GM12878 (cell line): ENCODE data around the gene IRF8. TPM values are rescaled to one million over a fixed set of nuclear protein-coding genes. Genes with fewer than 3 reads are reported as not detected.

Experiments
- ATAC-seq: fragments of 200-7000 bp; cut with Tn5 transposase; 3 replicates; pipeline ENCODE4 v1.9.1; 2020; ENCODE audit warnings: mild to moderate bottlenecking, moderate library complexity
- BruUV-seq: library from RNA; stranded (reverse); fragments of 400-500 nt; replicated peaks from 2 replicates; lab custom pipeline; 2021; lab: Mats Ljungman, UMichigan
- CTCF ChIA-PET: fragments of 300-600 bp; sonication (Branson Sonifier 250); formaldehyde crosslinking; extraction: SDS; loops from one replicate; lab custom pipeline; 2021; ENCODE audit warnings: inconsistent platforms; lab: Yijun Ruan, JAX
- POLR2A ChIA-PET: fragments of 350-600 bp; formaldehyde crosslinking; extraction: SDS; loops from one replicate; lab custom pipeline; 2021; ENCODE audit warnings: inconsistent platforms; lab: Charles Lee
- RAD21 ChIA-PET: fragments of 300-600 bp; sonication (Branson Sonifier 250); formaldehyde crosslinking; loops from one replicate; lab custom pipeline; 2023; ENCODE audit warnings: antibody characterized with exemption; ENCODE audit not compliant: unreplicated experiment; lab: Charles Lee
- SMC1A ChIA-PET: fragments of 300-600 bp; sonication (Branson Sonifier 250); formaldehyde crosslinking; loops from one replicate; lab custom pipeline; 2023; ENCODE audit not compliant: unreplicated experiment, uncharacterized antibody; lab: Charles Lee
- DNase-seq: peaks from one replicate; pipeline ENCODE4 v3.0.0-alpha.2; 2011; ENCODE audit warnings: low read depth, low spot score
- FAIRE-seq: peaks from 3 replicates; lab custom pipeline; 2011; peaks lifted over from hg19 to GRCh38; lab: Jason Lieb, UNC
- H2AFZ ChIP-seq: 2 replicates; pipeline ENCODE4 v1.6.0; 2011; ENCODE audit warnings: low read depth, low read length, control low read depth; ENCODE audit not compliant: control insufficient read depth
- H3K27ac ChIP-seq: 2 replicates; pipeline ENCODE4 v1.5.1; 2011; ENCODE audit warnings: control low read depth; ENCODE audit not compliant: control insufficient read depth, insufficient read depth
- H3K27me3 ChIP-seq, 2 experiments: replicated peaks in 1 of 2; 2 replicates each; pipeline versions ENCODE4 v1.6.0 to v1.6.1; 2011; ENCODE audit warnings: low read length in 1 of 2; ENCODE audit not compliant: control insufficient read depth in 2 of 2, insufficient read depth in 2 of 2
- H3K36me3 ChIP-seq, 2 experiments: 2 replicates each; pipeline ENCODE4 v1.5.1; 2011; ENCODE audit warnings: low read length in 1 of 2; ENCODE audit not compliant: control insufficient read depth in 2 of 2, insufficient read depth in 2 of 2
- H3K4me1 ChIP-seq: 2 replicates; pipeline ENCODE4 v1.6.1; 2011; ENCODE audit warnings: mild to moderate bottlenecking, low read length, moderate library complexity, mixed read lengths; ENCODE audit not compliant: control insufficient read depth, insufficient read depth
- H3K4me2 ChIP-seq: 2 replicates; pipeline ENCODE4 v1.6.0; 2011; ENCODE audit warnings: control low read depth; ENCODE audit not compliant: control insufficient read depth, insufficient read depth
- H3K4me3 ChIP-seq: fragments of 200-600 bp; sonication (generic); 2 replicates; pipeline ENCODE4 v1.5.1; 2016
- H3K79me2 ChIP-seq: 2 replicates; pipeline ENCODE4 v1.6.0; 2011; ENCODE audit warnings: low read length; ENCODE audit not compliant: control insufficient read depth, insufficient read depth
- H3K9ac ChIP-seq: 2 replicates; pipeline ENCODE4 v1.8.0; 2011; ENCODE audit warnings: low read length, control low read depth, mixed read lengths; ENCODE audit not compliant: control insufficient read depth, insufficient read depth
- H3K9me3 ChIP-seq: replicated peaks from 3 replicates; pipeline ENCODE4 v1.5.1; 2011; ENCODE audit warnings: mild to moderate bottlenecking, low read length; ENCODE audit not compliant: control insufficient read depth, insufficient read depth
- H4K20me1 ChIP-seq: 2 replicates; pipeline ENCODE4 v1.6.0; 2011; ENCODE audit not compliant: control insufficient read depth, insufficient read depth
- EED ChIP-seq: sonication (generic); IDR thresholded peaks from 2 replicates; pipeline ENCODE4 v1.6.1; 2016; ENCODE audit warnings: antibody characterized with exemption, low read depth
- EGR1 ChIP-seq, 2 experiments: IDR thresholded peaks; 1 replicate in 1 of 2; 2 replicates in 1 of 2; pipeline ENCODE4 v1.6.1; 2011 to 2012; ENCODE audit warnings: low read depth in 2 of 2, low read length in 2 of 2, borderline replicate concordance in 1 of 2, mild to moderate bottlenecking in 1 of 2, moderate library complexity in 1 of 2
- EP300 ChIP-seq, 2 experiments: fragments of 150-350 bp in 1 of 2; IDR thresholded peaks; 2 replicates each; pipeline ENCODE4 v1.6.1; 2011 to 2012; ENCODE audit warnings: low read depth in 2 of 2, low read length in 2 of 2, borderline replicate concordance in 1 of 2, improper control_type of control experiment in 1 of 2, inconsistent platforms in 1 of 2; ENCODE audit not compliant: control insufficient read depth in 1 of 2
- IKZF2 ChIP-seq, 2 experiments: fragments of 450-650 bp; IDR thresholded peaks; 2 replicates each; pipeline ENCODE4 v1.6.1; 2017; ENCODE audit warnings: mild to moderate bottlenecking in 2 of 2, moderate library complexity in 2 of 2
- WGBS: methylation state at CpG from one replicate; pipeline ENCODE4 v1.1.6; 2016; ENCODE audit warnings: low lambda C conversion rate; ENCODE audit not compliant: insufficient replicate concordance, insufficient coverage; ENCODE audit errors: missing lambda C conversion rate; 5-methylcytosine and 5-hydroxymethylcytosine counted together
- in situ Hi-C: fragments of 300-500 bp; cut with MboI; formaldehyde crosslinking; loops from 9 replicates; pipeline ENCODE4 v1.14.3; 2018; ENCODE audit warnings: mixed read lengths
- intact Hi-C: fragments of 100-400 bp; cut with micrococcal nuclease; formaldehyde crosslinking; loops from one replicate; pipeline ENCODE4 v1.14.2; 2022; ENCODE audit not compliant: unreplicated experiment
- polyA plus RNA-seq, 11 experiments: library from polyadenylated mRNA; depleted of rRNA in 4 of 11; unstranded in 6 of 11; stranded (reverse) in 5 of 11; fragments of >200 nt; fragmentation: Nextera tagmentation in 4 of 11; fragmentation: Illumina TruSeq in 1 of 11; extraction: Ambion mirVana in 4 of 11; extraction: Trizol in 1 of 11; gene quantifications; 1 replicate in 1 of 11; 2 replicates in 10 of 11; pipeline versions ENCODE4 v1.2.1 to v1.2.3, GENCODE V29; 2011 to 2016; ENCODE audit warnings: inconsistent platforms in 2 of 11, missing spikeins in 2 of 11, low read depth in 1 of 11
- total RNA-seq, 4 experiments: library from RNA; depleted of rRNA in 3 of 4; stranded (reverse); fragments of >200 nt in 3 of 4; fragmentation: Illumina TruSeq in 1 of 4; extraction: Trizol in 1 of 4; gene quantifications; 2 replicates each; pipeline versions ENCODE4 v1.2.1 to v1.2.3, GENCODE V29; 2013 to 2021

The IRF8 gene
- total and polyA plus RNA-seq, 10 of the 15 experiments (the other 5 are each of a cell fraction or from before 2014, with no cell fraction given), result 17.1 to 237 (median 172) TPM

DNA sequence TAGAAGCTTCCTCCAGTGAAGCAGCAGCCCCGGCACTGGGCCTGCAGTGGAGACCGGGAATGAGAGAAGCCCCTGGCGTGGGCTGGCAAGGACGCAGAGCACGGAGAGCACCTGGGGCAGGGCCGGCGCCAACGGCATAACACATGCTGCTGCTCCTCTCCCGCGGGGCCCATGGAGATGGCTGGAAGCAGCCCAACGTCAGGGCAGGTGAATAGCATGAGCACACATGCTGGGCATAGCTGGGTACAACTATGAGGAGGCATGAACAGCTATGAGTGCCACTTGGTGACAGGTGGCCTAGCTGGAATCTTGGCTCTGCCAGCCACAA, 46.4 kb downstream of the IRF8 start:
- DNase-seq (no peak), ATAC-seq (no peak; the same call in 2 of the 3 replicates), FAIRE-seq (no peak)
- BruUV-seq, result no TSS peak
- 3% methylated on average over 11 of the region's 11 CpGs for WGBS
- H3K4me2 ChIP-seq, result peak overlapping the region; percentile 98
- peak overlapping the region; percentile 95 for H3K27ac ChIP-seq
- in situ Hi-C loops, result no loop called here
- ChIA-PET RAD21 (interaction anchor here (1.0 to 5.4 kb wide), 7 partner anchors 10 to 49 kb away, joined by 3 to 36 read pairs (median 6); partner anchors contain the start of gene IRF8), SMC1A (interaction anchor here (0.9 to 5.0 kb wide), 11 partner anchors 10 to 124 kb away, joined by 3 to 45 read pairs (median 9); partner anchors contain the start of gene IRF8), CTCF (interaction anchor here (1.3 to 2.1 kb wide), 5 partner anchors 10 to 124 kb away, joined by 4 to 11 read pairs (median 4); partner anchors contain the start of gene IRF8), POLR2A (interaction anchor here (0.7 to 2.6 kb wide), 10 partner anchors 8 to 53 kb away, joined by 3 to 15 read pairs (median 4); partner anchors contain the start of gene IRF8)
- H3K9me3 ChIP-seq, result no peaks in the 10 kb centered on the region
- peak overlapping the region; percentile 44 for H2AFZ ChIP-seq
- TF ChIP-seq EED, result 0 out of 2 replicates have a peak, but pooled peaks have one; percentile 1
- no peak for TF ChIP-seq EP300 (IDR thresholded peaks at IDR 0.05; ENCODE audit: borderline replicate concordance in 1 of 2, control insufficient read depth in 1 of 2, low read depth in 2 of 2, low read length in 2 of 2)
- 0 out of 3 replicates have a peak, but pooled peaks of 1 of the 2 experiments have one; percentile 10 for TF ChIP-seq EGR1 (IDR thresholded peaks at IDR 0.05; ENCODE audit: borderline replicate concordance in 1 of 2, low read depth in 2 of 2, low read length in 2 of 2)
- TF ChIP-seq IKZF2 (IDR thresholded peaks at IDR 0.05), result 0 out of 4 replicates have a peak, but pooled peaks of 1 of the 2 experiments have one; percentile 5
- peaks cover 9% of the 10 kb centered on the region for H3K79me2 ChIP-seq
- peaks cover 64% of the 10 kb centered on the region for H3K4me1 ChIP-seq
- intact Hi-C loops, result no loop called here
- H3K9ac ChIP-seq, result peak overlapping the region; percentile 79
- H3K36me3 ChIP-seq, result no peaks in the 10 kb centered on the region
- H4K20me1 ChIP-seq, result no peaks in the 10 kb centered on the region
- H3K27me3 ChIP-seq, result no peaks in the 10 kb centered on the region
- peak overlapping the region; percentile 44 for H3K4me3 ChIP-seq
